Measurements from ENCODE around the gene DNAAF8.
A peak's percentile ranks its signal among the peaks of the same experiment; 100 is the strongest.

The DNAAF8 gene

GRCh38 chr16:4694642-4695451, 39.5 kb upstream of the DNAAF8 start:
- no peak overlapping the region for H3K27ac ChIP-seq
- no peak for DNase-seq

GRCh38 chr16:4695473-4696171, 38.7 kb upstream of the DNAAF8 start:
- Histone ChIP-seq H3K4me3 (ENCODE audit: low read depth, low read length) (no peak overlapping the region), H3K36me3 (replicated peaks) (peaks cover 47% of the 10 kb centered on the region), H3K27me3 (replicated peaks) (no peaks in the 10 kb centered on the region), H3K27ac (no peak overlapping the region)
- no peak for DNase-seq
- no peak for TF ChIP-seq CTCF (IDR thresholded peaks at IDR 0.05; ENCODE audit: low read depth, low read length, missing control alignments)
- in situ Hi-C loops (cut with HindIII; ENCODE audit: low pct_ligation_motif_present, low sequenced_read_pairs), result no loop called here

More at GRCh38 chr16:4694642-4695451, 39.5 kb upstream of the DNAAF8 start:
- Histone ChIP-seq H3K27me3 (replicated peaks) (no peaks in the 10 kb centered on the region), H3K4me3 (ENCODE audit: low read depth, low read length) (peak overlapping the region; percentile 92), H3K36me3 (replicated peaks) (peaks cover 40% of the 10 kb centered on the region)
- peak; percentile 21 for TF ChIP-seq CTCF (IDR thresholded peaks at IDR 0.05; ENCODE audit: low read depth, low read length, missing control alignments)
- in situ Hi-C loops (cut with HindIII; ENCODE audit: low pct_ligation_motif_present, low sequenced_read_pairs), result no loop called here

- Histone ChIP-seq H3K36me3 (replicated peaks) (peaks cover 51% of the 10 kb centered on the region), H3K27ac (no peak overlapping the region)
These were observed 38.0 kb upstream of the DNAAF8 start for GRCh38 chr16:4696172-4696904.

GRCh38 chr16:4696905-4697847, 37.2 kb upstream of the DNAAF8 start:
- no peak for TF ChIP-seq CTCF (IDR thresholded peaks at IDR 0.05; ENCODE audit: low read depth, low read length, missing control alignments)
- Histone ChIP-seq H3K27ac (no peak overlapping the region), H3K36me3 (replicated peaks) (peaks cover 57% of the 10 kb centered on the region), H3K27me3 (replicated peaks) (no peaks in the 10 kb centered on the region), H3K4me3 (ENCODE audit: low read depth, low read length) (no peak overlapping the region)
- in situ Hi-C loops (cut with HindIII; ENCODE audit: low pct_ligation_motif_present, low sequenced_read_pairs), result no loop called here
- no peak for DNase-seq

More at GRCh38 chr16:4696172-4696904, 38.0 kb upstream of the DNAAF8 start:
- in situ Hi-C loops (cut with HindIII; ENCODE audit: low pct_ligation_motif_present, low sequenced_read_pairs), result no loop called here
- TF ChIP-seq CTCF (IDR thresholded peaks at IDR 0.05; ENCODE audit: low read depth, low read length, missing control alignments), result no peak
- Histone ChIP-seq H3K4me3 (ENCODE audit: low read depth, low read length) (no peak overlapping the region), H3K27me3 (replicated peaks) (no peaks in the 10 kb centered on the region)
- DNase-seq, result no peak

- Histone ChIP-seq H3K27me3 (replicated peaks) (no peaks in the 10 kb centered on the region), H3K36me3 (replicated peaks) (peaks cover 61% of the 10 kb centered on the region)
These were observed 36.5 kb upstream of the DNAAF8 start for GRCh38 chr16:4697848-4698291.

More at GRCh38 chr16:4697848-4698291, 36.5 kb upstream of the DNAAF8 start:
- no peak overlapping the region for H3K4me3 ChIP-seq (ENCODE audit: low read depth, low read length)
- in situ Hi-C loops (cut with HindIII; ENCODE audit: low pct_ligation_motif_present, low sequenced_read_pairs), result no loop called here
- no peak for DNase-seq
- no peak overlapping the region for H3K27ac ChIP-seq
- TF ChIP-seq CTCF (IDR thresholded peaks at IDR 0.05; ENCODE audit: low read depth, low read length, missing control alignments), result no peak

Measured in brain microvascular endothelial cell (primary cell).